ENCODE measurements around the gene PKDREJ. TPM values are rescaled to one million over a fixed set of nuclear protein-coding genes. Genes with fewer than 3 reads are reported as not detected.
A peak's percentile ranks its signal among the peaks of the same experiment; 100 is the strongest.

Gene PKDREJ
- polyA plus RNA-seq, 1 of the 3 experiments (the other 2 are of a cell fraction) = not detected

GRCh38 chr22:46244771-46245170, 18.4 kb downstream of the PKDREJ start (continued):
- no peak for TF ChIP-seq RFX5 (IDR thresholded peaks at IDR 0.05; ENCODE audit: low read length)
- no peak for TF ChIP-seq SIN3A (IDR thresholded peaks at IDR 0.05; ENCODE audit: borderline replicate concordance, low read depth, low read length)
- TF ChIP-seq, protein P1, sequence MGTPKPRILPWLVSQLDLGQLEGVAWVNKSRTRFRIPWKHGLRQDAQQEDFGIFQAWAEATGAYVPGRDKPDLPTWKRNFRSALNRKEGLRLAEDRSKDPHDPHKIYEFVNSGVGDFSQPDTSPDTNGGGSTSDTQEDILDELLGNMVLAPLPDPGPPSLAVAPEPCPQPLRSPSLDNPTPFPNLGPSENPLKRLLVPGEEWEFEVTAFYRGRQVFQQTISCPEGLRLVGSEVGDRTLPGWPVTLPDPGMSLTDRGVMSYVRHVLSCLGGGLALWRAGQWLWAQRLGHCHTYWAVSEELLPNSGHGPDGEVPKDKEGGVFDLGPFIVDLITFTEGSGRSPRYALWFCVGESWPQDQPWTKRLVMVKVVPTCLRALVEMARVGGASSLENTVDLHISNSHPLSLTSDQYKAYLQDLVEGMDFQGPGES (IDR thresholded peaks at IDR 0.05; ENCODE audit: low read depth, low read length) = no peak

DNA sequence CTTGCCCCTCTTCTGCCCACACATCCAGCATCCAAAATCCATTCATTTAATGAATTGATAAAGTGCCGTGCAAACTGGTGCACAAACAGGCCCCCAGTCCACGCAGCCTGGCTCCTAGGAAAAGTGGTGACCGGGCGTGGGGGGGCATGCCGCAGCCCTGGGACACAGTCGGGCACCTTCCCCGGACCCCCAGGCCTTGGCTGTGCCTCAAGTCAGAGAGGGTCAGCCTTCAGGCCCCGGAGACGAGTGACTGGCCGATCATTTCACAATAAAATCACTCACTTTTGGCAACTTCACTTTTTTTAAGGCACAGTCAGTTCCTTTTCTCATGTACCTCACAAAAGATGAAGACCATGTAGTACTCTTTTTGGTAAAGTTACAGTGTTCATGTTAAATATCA, 21.1 kb downstream of the PKDREJ start:
- no peak for TF ChIP-seq TCF12 (IDR thresholded peaks at IDR 0.05)
- peaks cover 0 to 89% of the 10 kb centered on the region in 2 experiments; a peak in 2 of 4 replicates for H3K4me1 ChIP-seq (ENCODE audit: control insufficient read depth in 1 of 2, insufficient read depth in 2 of 2, low read depth in 1 of 2, low read length in 1 of 2)
- H2AFZ ChIP-seq (ENCODE audit: low read depth) = no peak overlapping the region
- H3K4me3 ChIP-seq (ENCODE audit: low read depth in 2 of 2, low read length in 1 of 2) = no peak overlapping the region
- H3K27ac ChIP-seq (ENCODE audit: low read depth in 2 of 2, low read length in 1 of 2) = peak overlapping the region in 1 of 2 experiments; percentile 99; a peak in 2 of 4 replicates
- H3K27me3 ChIP-seq (ENCODE audit: insufficient read depth) = no peaks in the 10 kb centered on the region
- no peaks in the 10 kb centered on the region for H3F3A ChIP-seq (replicated peaks; ENCODE audit: insufficient read depth)
- H4K20me1 ChIP-seq (ENCODE audit: insufficient read depth) = no peaks in the 10 kb centered on the region
- no peak overlapping the region for H3K4me2 ChIP-seq
- ChIA-PET CTCF (interaction anchor here (1.3 to 3.9 kb wide), 3 partner anchors 120 to 248 kb away, joined by 3 to 15 read pairs (median 4); no protein-coding TSS in a partner anchor), POLR2A (interaction anchor here (0.7 to 2.0 kb wide), 5 partner anchors 8 to 189 kb away, joined by 3 to 9 read pairs (median 3); partner anchors contain the start of genes CDPF1 and TTC38)
- 64% methylated on average over 8 of the region's 10 CpGs for WGBS (ENCODE audit: low lambda C conversion rate)
- DNase-seq = peak; percentile 68
- H3K9me3 ChIP-seq = no peaks in the 10 kb centered on the region
- no peak overlapping the region for H3K9ac ChIP-seq
- peaks cover 7% of the 10 kb centered on the region; the same call in 1 of the 2 replicates for H3K79me2 ChIP-seq (ENCODE audit: insufficient read depth)
- no peaks in the 10 kb centered on the region for H3K9me2 ChIP-seq
- peaks cover 0 to 26% of the 10 kb centered on the region in 2 experiments for H3K36me3 ChIP-seq (replicated peaks in 1 of 2; ENCODE audit: control insufficient read depth in 1 of 2, insufficient read depth in 2 of 2, low read length in 1 of 2)

- H3K36me3 ChIP-seq (replicated peaks in 1 of 2; ENCODE audit: control insufficient read depth in 1 of 2, insufficient read depth in 2 of 2, low read length in 1 of 2) = peaks cover 0 to 22% of the 10 kb centered on the region in 2 experiments
- ChIA-PET POLR2A (interaction anchor here (0.6 to 2.0 kb wide), 7 partner anchors 9 to 234 kb away, joined by 3 to 9 read pairs (median 3); partner anchors contain the start of genes CDPF1 and TTC38), CTCF (interaction anchor here (0.5 to 3.9 kb wide), 9 partner anchors 8 to 650 kb away, joined by 3 to 15 read pairs (median 4); partner anchors contain the start of gene CDPF1)
- peak overlapping the region in 1 of 2 experiments; percentile 99; a peak in 2 of 4 replicates for H3K27ac ChIP-seq (ENCODE audit: low read depth in 2 of 2, low read length in 1 of 2)
- TF ChIP-seq RAD21 (IDR thresholded peaks at IDR 0.05; ENCODE audit: low read length) (peak; percentile 20; the same call in 1 of the 2 replicates), POLR2AphosphoS5 (IDR thresholded peaks at IDR 0.05; ENCODE audit: low read depth, low read length) (peak; percentile 36; the same call in 1 of the 2 replicates), TAF1 (IDR thresholded peaks at IDR 0.05; ENCODE audit: borderline replicate concordance, low read depth, low read length) (no peak), PBX3 (IDR thresholded peaks at IDR 0.05) (no peak), EP300 (IDR thresholded peaks at IDR 0.05; ENCODE audit: borderline replicate concordance in 1 of 2, low read depth in 1 of 2, low read length in 1 of 2) (peak in 1 of 2 experiments; percentile 93; a peak in 2 of 4 replicates), CHD2 (IDR thresholded peaks at IDR 0.05; ENCODE audit: low read length, partially characterized antibody) (peak; percentile 63), GATA2 (CRISPR knock-in tag; IDR thresholded peaks at IDR 0.05) (peak; percentile 97), JUND (IDR thresholded peaks at IDR 0.05) (no peak), RCOR1 (IDR thresholded peaks at IDR 0.05; ENCODE audit: low read length) (peak; percentile 93), RXRA (IDR thresholded peaks at IDR 0.05; ENCODE audit: borderline replicate concordance, low read depth) (no peak), FOXJ3 (CRISPR knock-in tag; IDR thresholded peaks at IDR 0.05) (0 out of 2 replicates have a peak, but pooled peaks have one; percentile 76), TCF12 (IDR thresholded peaks at IDR 0.05) (peak; percentile 64), MEF2A (IDR thresholded peaks at IDR 0.05; ENCODE audit: borderline replicate concordance, low read depth) (no peak), MXI1 (IDR thresholded peaks at IDR 0.05; ENCODE audit: low read depth, low read length) (peak; percentile 84; the same call in 1 of the 2 replicates)
- H4K20me1 ChIP-seq (ENCODE audit: insufficient read depth) = no peaks in the 10 kb centered on the region
- H3K4me2 ChIP-seq = no peak overlapping the region
- no peaks in the 10 kb centered on the region for H3F3A ChIP-seq (replicated peaks; ENCODE audit: insufficient read depth)
- H3K79me2 ChIP-seq (ENCODE audit: insufficient read depth) = peaks cover 1% of the 10 kb centered on the region; the same call in 1 of the 2 replicates
- peaks cover 0 to 84% of the 10 kb centered on the region in 2 experiments; a peak in 2 of 4 replicates for H3K4me1 ChIP-seq (ENCODE audit: control insufficient read depth in 1 of 2, insufficient read depth in 2 of 2, low read depth in 1 of 2, low read length in 1 of 2)
- H3K9me3 ChIP-seq = no peaks in the 10 kb centered on the region
- DNase-seq = peak; percentile 85
- H3K9me2 ChIP-seq = no peaks in the 10 kb centered on the region
- 54% methylated on average over 5 of the region's 5 CpGs for WGBS (ENCODE audit: low lambda C conversion rate)
- H3K4me3 ChIP-seq (ENCODE audit: low read depth in 2 of 2, low read length in 1 of 2) = no peak overlapping the region
- no peak overlapping the region for H2AFZ ChIP-seq (ENCODE audit: low read depth)
- no peaks in the 10 kb centered on the region for H3K27me3 ChIP-seq (ENCODE audit: insufficient read depth)
- H3K9ac ChIP-seq = no peak overlapping the region
Measured at GRCh38 chr22:46241396-46242007, 21.6 kb downstream of the PKDREJ start.
